Thymus (tissue), 11 donors: Measurements from ENCODE around the gene EDIL3. TPM values are rescaled to one million over a fixed set of nuclear protein-coding genes. Genes with fewer than 3 reads are reported as not detected.

Source experiments
- DNase-seq, 9 donors: peaks; one replicate each; pipeline ENCODE4 v3.0.0-alpha.2; 2013; ENCODE audit warnings: low spot score in 9 of 9, low read depth in 6 of 9, missing footprints in 1 of 9
- H3K27ac ChIP-seq, 2 donors: one replicate each; pipeline ENCODE4 v1.5.1; 2013; ENCODE audit warnings: control low read depth in 1 of 2, low read depth in 1 of 2, low read length in 1 of 2, mild to moderate bottlenecking in 1 of 2, moderate library complexity in 1 of 2
- H3K27me3 ChIP-seq, 2 donors: one replicate each; pipeline ENCODE4 v1.5.1; 2013; ENCODE audit warnings: low read length in 1 of 2; ENCODE audit not compliant: control insufficient read depth in 2 of 2, insufficient read depth in 1 of 2
- H3K36me3 ChIP-seq, 2 donors: one replicate each; pipeline ENCODE4 v1.5.1; 2013; ENCODE audit warnings: low read length in 1 of 2, mild to moderate bottlenecking in 1 of 2, moderate library complexity in 1 of 2; ENCODE audit not compliant: control insufficient read depth in 2 of 2, insufficient read depth in 2 of 2
- H3K4me1 ChIP-seq, 2 donors: one replicate each; pipeline ENCODE4 v1.5.1; 2013; ENCODE audit warnings: low read length in 2 of 2; ENCODE audit not compliant: control insufficient read depth in 2 of 2, insufficient read depth in 2 of 2
- H3K4me3 ChIP-seq, 2 donors: one replicate each; pipeline ENCODE4 v1.5.1; 2013; ENCODE audit warnings: low read length in 2 of 2, control low read depth in 1 of 2, mild to moderate bottlenecking in 1 of 2
- H3K9me3 ChIP-seq, 2 donors: one replicate each; pipeline ENCODE4 v1.5.1; 2013; ENCODE audit warnings: low read length in 1 of 2, mild to moderate bottlenecking in 1 of 2; ENCODE audit not compliant: control insufficient read depth in 2 of 2, insufficient read depth in 1 of 2
- WGBS: extraction: QIAGEN DNeasy Blood & Tissue Kit; methylation state at CpG from one replicate; pipeline ENCODE4 v1.1.7; 2013; 5-methylcytosine and 5-hydroxymethylcytosine counted together
- polyA plus RNA-seq: library from polyadenylated mRNA; stranded (reverse); fragments of 200-250 nt; gene quantifications from one replicate; pipeline ENCODE4 v1.2.3, GENCODE V29; 2013
- total RNA-seq: library from RNA; stranded (reverse); fragments of 120-200 nt; gene quantifications from one replicate; pipeline ENCODE4 v1.2.4, GENCODE V29; 2013
- donor health status: healthy.

The EDIL3 gene
- total and polyA plus RNA-seq, 2 donors: 0.52 to 2.9 TPM

- H3K27ac ChIP-seq: no peak overlapping the region
- no peak overlapping the region for H3K4me3 ChIP-seq
- DNase-seq: no peak
- no peaks in the 10 kb centered on the region for H3K27me3 ChIP-seq
- no peaks in the 10 kb centered on the region for H3K4me1 ChIP-seq
- H3K36me3 ChIP-seq: no peaks in the 10 kb centered on the region
- H3K9me3 ChIP-seq: no peaks in the 10 kb centered on the region
Observed at GRCh38 chr5:84014966-84015365, 369.7 kb downstream of the EDIL3 start.

GRCh38 chr5:83993803-83994202 is 390.9 kb downstream of the EDIL3 start:
- H3K27ac ChIP-seq: no peak overlapping the region
- 92% methylated on average over 2 of the region's 2 CpGs for WGBS

GRCh38 chr5:83991566-83992224 is 393.0 kb downstream of the EDIL3 start:
- Histone ChIP-seq H3K36me3 (no peaks in the 10 kb centered on the region), H3K4me1 (no peaks in the 10 kb centered on the region), H3K27me3 (no peaks in the 10 kb centered on the region), H3K4me3 (no peak overlapping the region), H3K9me3 (no peaks in the 10 kb centered on the region), H3K27ac (no peak overlapping the region)
- WGBS: 97% methylated on average over 9 of the region's 9 CpGs
- no peak for DNase-seq

More at GRCh38 chr5:83993803-83994202, 390.9 kb downstream of the EDIL3 start:
- Histone ChIP-seq H3K9me3 (no peaks in the 10 kb centered on the region), H3K4me3 (no peak overlapping the region), H3K4me1 (no peaks in the 10 kb centered on the region), H3K27me3 (no peaks in the 10 kb centered on the region), H3K36me3 (no peaks in the 10 kb centered on the region)
- DNase-seq: no peak

GRCh38 chr5:83988293-83988685 is 396.4 kb downstream of the EDIL3 start:
- H3K27me3 ChIP-seq: no peaks in the 10 kb centered on the region
- H3K36me3 ChIP-seq: no peaks in the 10 kb centered on the region
- no peak for DNase-seq
- H3K27ac ChIP-seq: no peak overlapping the region
- no peaks in the 10 kb centered on the region for H3K4me1 ChIP-seq
- H3K4me3 ChIP-seq: no peak overlapping the region
- no peaks in the 10 kb centered on the region for H3K9me3 ChIP-seq

- no peak for DNase-seq
- H3K27ac ChIP-seq: no peak overlapping the region
- no peaks in the 10 kb centered on the region for H3K4me1 ChIP-seq
- no peaks in the 10 kb centered on the region for H3K36me3 ChIP-seq
- no peak overlapping the region for H3K4me3 ChIP-seq
- H3K27me3 ChIP-seq: no peaks in the 10 kb centered on the region
- no peaks in the 10 kb centered on the region for H3K9me3 ChIP-seq
- 90% methylated on average over 4 of the region's 4 CpGs for WGBS
Observed at GRCh38 chr5:83987513-83988292, 397.0 kb downstream of the EDIL3 start.

GRCh38 chr5:83983852-83984251 is 400.8 kb downstream of the EDIL3 start:
- Histone ChIP-seq H3K27me3 (no peaks in the 10 kb centered on the region), H3K27ac (no peak overlapping the region), H3K36me3 (no peaks in the 10 kb centered on the region), H3K4me1 (no peaks in the 10 kb centered on the region), H3K9me3 (no peaks in the 10 kb centered on the region), H3K4me3 (no peak overlapping the region)
- 91% methylated on average over 4 of the region's 4 CpGs for WGBS
- no peak for DNase-seq

- no peak for DNase-seq
- no peaks in the 10 kb centered on the region for H3K4me1 ChIP-seq
- no peaks in the 10 kb centered on the region for H3K36me3 ChIP-seq
- no peaks in the 10 kb centered on the region for H3K9me3 ChIP-seq
- no peak overlapping the region for H3K4me3 ChIP-seq
- no peaks in the 10 kb centered on the region for H3K27me3 ChIP-seq
- H3K27ac ChIP-seq: no peak overlapping the region
- 92% methylated on average over 7 of the region's 7 CpGs for WGBS
Observed at GRCh38 chr5:83973925-83974815, 410.5 kb downstream of the EDIL3 start.

GRCh38 chr5:83972909-83973308 is 411.8 kb downstream of the EDIL3 start:
- no peaks in the 10 kb centered on the region for H3K36me3 ChIP-seq
- H3K4me3 ChIP-seq: no peak overlapping the region
- no peak overlapping the region for H3K27ac ChIP-seq
- no peaks in the 10 kb centered on the region for H3K4me1 ChIP-seq
- no peak for DNase-seq
- no peaks in the 10 kb centered on the region for H3K9me3 ChIP-seq
- H3K27me3 ChIP-seq: no peaks in the 10 kb centered on the region

GRCh38 chr5:83972236-83972635 is 412.4 kb downstream of the EDIL3 start:
- Histone ChIP-seq H3K4me3 (no peak overlapping the region), H3K9me3 (no peaks in the 10 kb centered on the region), H3K4me1 (no peaks in the 10 kb centered on the region), H3K27me3 (no peaks in the 10 kb centered on the region), H3K36me3 (no peaks in the 10 kb centered on the region), H3K27ac (no peak overlapping the region)
- DNase-seq: no peak
